ENCODE data around the gene TDRD9.

The TDRD9 gene

DNA sequence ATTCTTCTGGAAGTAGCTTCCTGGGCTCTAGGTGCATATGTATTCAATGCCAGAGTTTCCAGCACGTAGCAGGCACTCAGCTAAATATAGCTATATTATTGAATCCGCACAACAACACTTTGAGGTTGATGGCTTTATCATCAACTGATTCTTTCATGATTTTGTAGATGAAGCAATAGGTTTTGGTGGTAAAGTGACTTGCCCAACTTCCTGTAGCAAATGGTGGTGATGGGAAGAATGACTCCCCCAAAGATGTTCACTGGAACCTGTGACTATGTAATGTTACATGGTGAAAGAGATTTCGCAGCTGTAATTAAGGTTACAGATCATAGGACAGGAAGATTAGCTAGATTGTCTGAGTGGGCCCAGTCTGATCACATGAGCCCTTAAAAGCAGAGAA is 3.2 kb downstream of the TDRD9 start:
- no peak for TF ChIP-seq FOXP2 (optimal IDR thresholded peaks at IDR 0.05; ENCODE audit: borderline replicate concordance, extremely low read depth, extremely low read length, insufficient read depth)
- TF ChIP-seq SIN3A (IDR thresholded peaks at IDR 0.05; ENCODE audit: borderline replicate concordance, insufficient read depth, low read length): no peak
- TF ChIP-seq POLR2AphosphoS5 (IDR thresholded peaks at IDR 0.05; ENCODE audit: low read depth, low read length): no peak
- TF ChIP-seq, protein P1, sequence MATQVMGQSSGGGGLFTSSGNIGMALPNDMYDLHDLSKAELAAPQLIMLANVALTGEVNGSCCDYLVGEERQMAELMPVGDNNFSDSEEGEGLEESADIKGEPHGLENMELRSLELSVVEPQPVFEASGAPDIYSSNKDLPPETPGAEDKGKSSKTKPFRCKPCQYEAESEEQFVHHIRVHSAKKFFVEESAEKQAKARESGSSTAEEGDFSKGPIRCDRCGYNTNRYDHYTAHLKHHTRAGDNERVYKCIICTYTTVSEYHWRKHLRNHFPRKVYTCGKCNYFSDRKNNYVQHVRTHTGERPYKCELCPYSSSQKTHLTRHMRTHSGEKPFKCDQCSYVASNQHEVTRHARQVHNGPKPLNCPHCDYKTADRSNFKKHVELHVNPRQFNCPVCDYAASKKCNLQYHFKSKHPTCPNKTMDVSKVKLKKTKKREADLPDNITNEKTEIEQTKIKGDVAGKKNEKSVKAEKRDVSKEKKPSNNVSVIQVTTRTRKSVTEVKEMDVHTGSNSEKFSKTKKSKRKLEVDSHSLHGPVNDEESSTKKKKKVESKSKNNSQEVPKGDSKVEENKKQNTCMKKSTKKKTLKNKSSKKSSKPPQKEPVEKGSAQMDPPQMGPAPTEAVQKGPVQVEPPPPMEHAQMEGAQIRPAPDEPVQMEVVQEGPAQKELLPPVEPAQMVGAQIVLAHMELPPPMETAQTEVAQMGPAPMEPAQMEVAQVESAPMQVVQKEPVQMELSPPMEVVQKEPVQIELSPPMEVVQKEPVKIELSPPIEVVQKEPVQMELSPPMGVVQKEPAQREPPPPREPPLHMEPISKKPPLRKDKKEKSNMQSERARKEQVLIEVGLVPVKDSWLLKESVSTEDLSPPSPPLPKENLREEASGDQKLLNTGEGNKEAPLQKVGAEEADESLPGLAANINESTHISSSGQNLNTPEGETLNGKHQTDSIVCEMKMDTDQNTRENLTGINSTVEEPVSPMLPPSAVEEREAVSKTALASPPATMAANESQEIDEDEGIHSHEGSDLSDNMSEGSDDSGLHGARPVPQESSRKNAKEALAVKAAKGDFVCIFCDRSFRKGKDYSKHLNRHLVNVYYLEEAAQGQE (IDR thresholded peaks at IDR 0.05; ENCODE audit: insufficient read depth in 1 of 2, low read depth in 2 of 2, low read length in 2 of 2): no peak
- TF ChIP-seq TAF1 (IDR thresholded peaks at IDR 0.05; ENCODE audit: borderline replicate concordance, insufficient read depth, low read length): no peak

DNA sequence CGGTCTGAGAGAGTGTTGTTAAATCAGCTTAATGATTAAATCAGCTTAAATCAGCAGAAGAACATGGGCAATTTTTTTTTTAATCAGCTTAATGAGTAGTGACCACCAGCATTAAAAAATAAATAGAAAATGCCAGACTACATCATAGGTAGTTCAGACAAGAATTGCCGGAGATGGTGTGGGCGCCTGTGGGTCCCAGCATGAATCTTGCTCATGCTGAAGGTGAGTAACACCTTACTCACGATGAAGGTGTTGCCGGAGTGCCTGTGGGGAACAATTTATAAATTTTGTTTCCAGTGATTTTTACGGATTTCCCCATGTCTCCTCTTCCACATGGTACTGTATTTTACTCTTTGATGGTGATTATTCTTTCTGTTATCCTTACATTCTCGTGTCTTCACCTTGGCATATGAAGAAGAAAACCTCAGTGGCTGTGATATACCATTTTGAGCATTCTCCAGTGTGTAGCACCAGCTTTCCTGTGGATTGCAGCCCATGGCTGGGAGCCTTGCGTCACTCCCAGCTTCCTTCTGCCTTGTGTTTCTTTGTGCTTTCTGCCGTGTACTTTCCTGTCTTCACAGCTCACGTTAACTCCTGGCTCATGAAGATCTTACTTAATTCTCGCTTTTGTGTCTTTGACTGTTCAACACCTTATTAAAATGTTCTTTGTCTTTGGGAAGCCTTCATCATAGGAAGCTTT is 4.7 kb downstream of the TDRD9 start:
- TF ChIP-seq, protein P1 (IDR thresholded peaks at IDR 0.05; ENCODE audit: insufficient read depth in 1 of 2, low read depth in 2 of 2, low read length in 2 of 2): no peak
- TF ChIP-seq TAF1 (IDR thresholded peaks at IDR 0.05; ENCODE audit: borderline replicate concordance, insufficient read depth, low read length): no peak
- no peak for TF ChIP-seq POLR2AphosphoS5 (IDR thresholded peaks at IDR 0.05; ENCODE audit: low read depth, low read length)
- TF ChIP-seq SIN3A (IDR thresholded peaks at IDR 0.05; ENCODE audit: borderline replicate concordance, insufficient read depth, low read length): no peak
- no peak for TF ChIP-seq FOXP2 (optimal IDR thresholded peaks at IDR 0.05; ENCODE audit: borderline replicate concordance, extremely low read depth, extremely low read length, insufficient read depth)

DNA sequence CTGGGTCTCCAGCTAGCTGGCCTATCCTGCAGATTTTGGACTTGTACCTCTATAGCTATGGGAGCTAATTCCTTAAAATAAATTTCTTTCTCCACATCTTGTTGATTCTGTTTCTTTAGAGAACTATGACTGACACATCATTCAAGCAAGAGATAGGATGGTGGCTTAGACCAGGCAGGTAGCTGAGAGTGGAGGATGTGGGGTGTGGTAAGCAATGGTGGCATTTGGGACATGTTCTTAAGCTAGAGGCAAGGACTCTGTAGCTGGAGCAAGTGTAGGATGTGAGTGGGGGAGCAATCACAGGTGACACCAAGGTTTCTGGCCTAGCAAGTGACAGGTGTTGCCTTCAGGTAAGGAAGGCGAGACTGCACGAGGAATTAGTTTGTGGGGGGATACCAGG is 6.8 kb downstream of the TDRD9 start:
- TF ChIP-seq, protein P1 (IDR thresholded peaks at IDR 0.05; ENCODE audit: insufficient read depth in 1 of 2, low read depth in 2 of 2, low read length in 2 of 2): no peak
- TF ChIP-seq FOXP2 (optimal IDR thresholded peaks at IDR 0.05; ENCODE audit: borderline replicate concordance, extremely low read depth, extremely low read length, insufficient read depth) (no peak), TAF1 (IDR thresholded peaks at IDR 0.05; ENCODE audit: borderline replicate concordance, insufficient read depth, low read length) (no peak), POLR2AphosphoS5 (IDR thresholded peaks at IDR 0.05; ENCODE audit: low read depth, low read length) (no peak), SIN3A (IDR thresholded peaks at IDR 0.05; ENCODE audit: borderline replicate concordance, insufficient read depth, low read length) (no peak)

DNA sequence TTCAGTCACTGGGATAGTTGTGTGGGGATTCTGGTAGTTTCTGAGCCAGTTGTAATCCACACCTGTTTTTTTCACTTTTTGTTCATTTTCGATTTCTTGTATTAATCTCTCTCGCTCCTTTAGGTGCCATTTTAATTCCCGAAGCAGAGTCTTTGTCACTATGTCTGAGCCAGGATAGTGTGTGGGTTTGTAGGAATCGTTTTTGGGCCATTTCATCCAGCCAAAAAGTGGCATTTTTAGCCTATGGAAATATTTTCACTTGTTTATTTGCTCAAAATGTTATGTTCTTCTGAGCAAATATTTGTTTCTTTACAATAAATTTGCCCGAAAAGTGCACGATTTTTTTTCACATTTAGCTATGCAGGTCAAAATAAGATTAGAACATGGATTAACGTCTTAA is 13.2 kb downstream of the TDRD9 start:
- TF ChIP-seq, protein P1 (IDR thresholded peaks at IDR 0.05; ENCODE audit: insufficient read depth in 1 of 2, low read depth in 2 of 2, low read length in 2 of 2): no peak
- no peak for TF ChIP-seq SIN3A (IDR thresholded peaks at IDR 0.05; ENCODE audit: borderline replicate concordance, insufficient read depth, low read length)
